Thymus (tissue), 11 donors: ENCODE data around the gene ADAMTS12. TPM values are rescaled to one million over a fixed set of nuclear protein-coding genes. Genes with fewer than 3 reads are reported as not detected.

Experiments used
- DNase-seq, 9 donors: peaks; one replicate each; pipeline ENCODE4 v3.0.0-alpha.2; 2013; ENCODE audit warnings: low spot score in 9 of 9, low read depth in 6 of 9, missing footprints in 1 of 9
- H3K27ac ChIP-seq, 2 donors: one replicate each; pipeline ENCODE4 v1.5.1; 2013; ENCODE audit warnings: control low read depth in 1 of 2, low read depth in 1 of 2, low read length in 1 of 2, mild to moderate bottlenecking in 1 of 2, moderate library complexity in 1 of 2
- H3K27me3 ChIP-seq, 2 donors: one replicate each; pipeline ENCODE4 v1.5.1; 2013; ENCODE audit warnings: low read length in 1 of 2; ENCODE audit not compliant: control insufficient read depth in 2 of 2, insufficient read depth in 1 of 2
- H3K36me3 ChIP-seq, 2 donors: one replicate each; pipeline ENCODE4 v1.5.1; 2013; ENCODE audit warnings: low read length in 1 of 2, mild to moderate bottlenecking in 1 of 2, moderate library complexity in 1 of 2; ENCODE audit not compliant: control insufficient read depth in 2 of 2, insufficient read depth in 2 of 2
- H3K4me1 ChIP-seq, 2 donors: one replicate each; pipeline ENCODE4 v1.5.1; 2013; ENCODE audit warnings: low read length in 2 of 2; ENCODE audit not compliant: control insufficient read depth in 2 of 2, insufficient read depth in 2 of 2
- H3K4me3 ChIP-seq, 2 donors: one replicate each; pipeline ENCODE4 v1.5.1; 2013; ENCODE audit warnings: low read length in 2 of 2, control low read depth in 1 of 2, mild to moderate bottlenecking in 1 of 2
- H3K9me3 ChIP-seq, 2 donors: one replicate each; pipeline ENCODE4 v1.5.1; 2013; ENCODE audit warnings: low read length in 1 of 2, mild to moderate bottlenecking in 1 of 2; ENCODE audit not compliant: control insufficient read depth in 2 of 2, insufficient read depth in 1 of 2
- WGBS: extraction: QIAGEN DNeasy Blood & Tissue Kit; methylation state at CpG from one replicate; pipeline ENCODE4 v1.1.7; 2013; 5-methylcytosine and 5-hydroxymethylcytosine counted together
- polyA plus RNA-seq: library from polyadenylated mRNA; stranded (reverse); fragments of 200-250 nt; gene quantifications from one replicate; pipeline ENCODE4 v1.2.3, GENCODE V29; 2013
- total RNA-seq: library from RNA; stranded (reverse); fragments of 120-200 nt; gene quantifications from one replicate; pipeline ENCODE4 v1.2.4, GENCODE V29; 2013
- donor health status: healthy.

The ADAMTS12 gene
- total and polyA plus RNA-seq, 2 donors: 0.18 to 1.6 TPM

DNA sequence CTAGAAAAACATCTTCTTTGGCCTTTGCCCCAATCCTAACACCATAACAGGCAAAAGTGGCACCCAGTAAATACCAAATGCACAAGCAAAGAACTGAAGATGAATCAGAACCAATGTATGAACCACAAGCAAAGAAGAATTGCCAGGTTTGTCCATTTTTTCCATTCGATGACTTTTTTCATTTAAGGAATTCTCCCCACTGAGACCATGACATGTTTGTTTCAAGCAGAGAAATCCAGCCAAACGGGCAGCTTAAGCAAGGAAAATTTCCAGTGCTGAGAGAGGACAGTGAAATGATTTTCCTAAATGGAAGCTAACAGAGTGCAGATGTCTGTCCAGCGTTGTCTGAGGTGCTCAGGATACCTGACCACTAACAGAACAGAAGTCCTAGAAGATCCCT lies 203.7 kb downstream of the ADAMTS12 start:
- 88% methylated on average over 3 of the region's 3 CpGs for WGBS
- H3K4me3 ChIP-seq: no peak overlapping the region

GRCh38 chr5:33685873-33686755 lies 205.7 kb downstream of the ADAMTS12 start:
- Histone ChIP-seq H3K27ac (no peak overlapping the region), H3K4me1 (no peaks in the 10 kb centered on the region), H3K36me3 (no peaks in the 10 kb centered on the region), H3K9me3 (no peaks in the 10 kb centered on the region), H3K4me3 (no peak overlapping the region), H3K27me3 (no peaks in the 10 kb centered on the region)
- WGBS: 77% methylated on average over 11 of the region's 11 CpGs
- DNase-seq: no peak

More for the DNA sequence above, 203.7 kb downstream of the ADAMTS12 start:
- Histone ChIP-seq H3K27me3 (no peaks in the 10 kb centered on the region), H3K36me3 (no peaks in the 10 kb centered on the region), H3K27ac (no peak overlapping the region), H3K9me3 (no peaks in the 10 kb centered on the region), H3K4me1 (no peaks in the 10 kb centered on the region)
- no peak for DNase-seq

DNA sequence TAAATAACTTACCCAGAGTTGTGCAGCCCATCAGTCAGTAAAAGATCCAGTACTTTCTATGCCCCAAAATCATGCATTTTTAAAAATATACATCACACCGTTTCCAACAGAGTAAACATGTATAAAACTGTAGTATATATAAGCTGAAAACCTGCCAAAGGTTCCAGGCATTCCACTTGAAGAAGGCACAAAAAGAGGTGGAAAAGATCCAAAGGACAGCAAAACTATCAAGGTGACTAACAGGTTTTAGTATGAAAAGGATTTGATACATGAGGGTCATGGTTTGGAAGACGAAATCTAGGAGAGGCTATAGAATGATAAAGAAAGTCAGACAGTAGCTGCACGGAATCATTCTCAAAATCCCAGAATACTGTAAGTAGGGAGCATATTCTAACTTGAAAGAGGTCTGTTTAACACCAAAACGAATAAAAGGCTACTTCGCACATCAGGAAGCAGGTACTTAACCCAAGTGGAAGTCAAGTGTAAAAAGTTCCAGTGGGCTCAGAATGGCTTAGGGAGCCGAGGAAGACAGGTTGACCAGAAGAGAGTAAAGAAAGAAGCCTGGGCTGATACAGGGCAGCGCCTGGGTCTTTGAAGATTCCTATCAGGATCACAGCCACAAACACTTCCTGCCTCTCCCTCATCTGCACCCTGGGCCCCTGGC lies 207.2 kb downstream of the ADAMTS12 start:
- Histone ChIP-seq H3K27me3 (no peaks in the 10 kb centered on the region), H3K27ac (no peak overlapping the region), H3K4me3 (no peak overlapping the region), H3K9me3 (no peaks in the 10 kb centered on the region), H3K4me1 (no peaks in the 10 kb centered on the region), H3K36me3 (no peaks in the 10 kb centered on the region)
- DNase-seq: no peak
- 39% methylated on average over 7 of the region's 7 CpGs for WGBS

DNA sequence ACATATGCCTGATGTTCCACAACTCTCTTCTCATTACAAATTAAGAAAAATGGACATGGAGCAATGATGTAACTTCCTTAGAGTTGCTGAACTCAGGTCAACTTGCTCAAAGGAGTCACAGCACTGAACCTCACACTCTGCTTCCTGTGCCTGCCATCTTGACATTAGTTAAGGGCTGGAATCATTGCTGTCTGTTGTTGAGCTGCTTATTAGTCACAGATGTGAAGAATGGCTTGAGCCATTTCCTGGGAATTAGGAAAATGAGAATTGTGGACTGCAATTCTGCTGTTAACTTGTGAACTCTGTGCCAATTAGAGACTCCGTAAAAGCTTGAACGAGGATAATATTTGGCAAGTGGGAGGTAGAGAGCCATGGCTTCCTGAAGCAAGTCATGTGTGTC lies 212.0 kb downstream of the ADAMTS12 start:
- 94% methylated on average over 2 of the region's 2 CpGs for WGBS
- H3K4me3 ChIP-seq: no peak overlapping the region
- no peaks in the 10 kb centered on the region for H3K36me3 ChIP-seq
- H3K9me3 ChIP-seq: no peaks in the 10 kb centered on the region
- no peak overlapping the region for H3K27ac ChIP-seq
- no peaks in the 10 kb centered on the region for H3K27me3 ChIP-seq
- H3K4me1 ChIP-seq: no peaks in the 10 kb centered on the region
- DNase-seq: no peak

DNA sequence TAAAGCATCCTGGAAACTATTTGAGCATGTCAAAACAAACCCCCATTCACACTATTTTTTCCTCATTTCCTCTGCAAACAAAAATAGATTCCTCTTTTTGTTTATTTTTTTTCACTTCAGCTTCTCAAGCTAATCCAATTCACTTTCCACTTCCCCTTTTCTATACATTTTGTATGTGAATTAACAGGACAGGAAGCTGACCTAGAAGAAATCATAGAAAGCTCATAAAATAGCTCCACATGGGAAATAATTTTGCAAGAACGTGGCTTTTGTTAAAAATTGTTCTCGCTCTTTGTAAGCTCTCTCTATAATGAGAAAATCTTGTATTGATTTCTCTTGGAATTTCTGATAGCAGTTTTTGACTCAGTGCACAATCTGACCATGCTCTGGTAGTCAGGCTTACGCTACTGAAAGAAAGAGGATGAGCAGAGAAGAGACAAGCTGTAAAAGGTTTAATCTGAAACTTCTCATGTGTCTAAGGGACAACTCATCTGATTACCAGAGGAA lies 215.8 kb downstream of the ADAMTS12 start:
- Histone ChIP-seq H3K27ac (no peak overlapping the region), H3K9me3 (no peaks in the 10 kb centered on the region), H3K4me3 (no peak overlapping the region), H3K4me1 (no peaks in the 10 kb centered on the region), H3K27me3 (no peaks in the 10 kb centered on the region), H3K36me3 (no peaks in the 10 kb centered on the region)
- 37% methylated on average over 3 of the region's 3 CpGs for WGBS
- no peak for DNase-seq

DNA sequence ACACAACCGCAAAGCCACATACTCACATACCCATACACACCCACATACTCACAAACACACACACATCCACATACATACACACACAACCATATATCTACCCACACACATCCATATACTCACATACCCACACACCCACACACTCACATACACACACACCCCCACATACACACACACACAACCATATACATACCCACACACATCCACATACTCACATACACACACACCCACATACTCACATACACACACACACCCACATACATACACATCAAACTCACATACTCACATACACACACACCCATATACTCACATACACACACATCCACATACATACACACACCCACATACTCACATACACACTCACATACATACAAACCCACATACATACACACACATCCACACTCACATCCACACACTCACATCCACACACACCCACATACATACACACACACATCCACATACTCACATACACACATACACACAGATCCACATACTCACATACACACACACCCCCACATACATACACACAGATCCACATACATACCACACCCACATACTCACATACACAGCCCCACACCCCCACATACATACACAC lies 220.0 kb downstream of the ADAMTS12 start:
- Histone ChIP-seq H3K9me3 (no peaks in the 10 kb centered on the region), H3K4me3 (no peak overlapping the region), H3K27ac (no peak overlapping the region), H3K36me3 (no peaks in the 10 kb centered on the region), H3K4me1 (no peaks in the 10 kb centered on the region), H3K27me3 (no peaks in the 10 kb centered on the region)
- WGBS: 98% methylated on average over 1 of the region's 1 CpG
- no peak for DNase-seq

GRCh38 chr5:33662722-33663427 lies 228.9 kb downstream of the ADAMTS12 start:
- H3K27ac ChIP-seq: no peak overlapping the region
- no peaks in the 10 kb centered on the region for H3K9me3 ChIP-seq
- H3K36me3 ChIP-seq: no peaks in the 10 kb centered on the region
- DNase-seq: no peak
- H3K27me3 ChIP-seq: no peaks in the 10 kb centered on the region
- H3K4me1 ChIP-seq: no peaks in the 10 kb centered on the region
- 91% methylated on average over 8 of the region's 8 CpGs for WGBS
- H3K4me3 ChIP-seq: no peak overlapping the region

DNA sequence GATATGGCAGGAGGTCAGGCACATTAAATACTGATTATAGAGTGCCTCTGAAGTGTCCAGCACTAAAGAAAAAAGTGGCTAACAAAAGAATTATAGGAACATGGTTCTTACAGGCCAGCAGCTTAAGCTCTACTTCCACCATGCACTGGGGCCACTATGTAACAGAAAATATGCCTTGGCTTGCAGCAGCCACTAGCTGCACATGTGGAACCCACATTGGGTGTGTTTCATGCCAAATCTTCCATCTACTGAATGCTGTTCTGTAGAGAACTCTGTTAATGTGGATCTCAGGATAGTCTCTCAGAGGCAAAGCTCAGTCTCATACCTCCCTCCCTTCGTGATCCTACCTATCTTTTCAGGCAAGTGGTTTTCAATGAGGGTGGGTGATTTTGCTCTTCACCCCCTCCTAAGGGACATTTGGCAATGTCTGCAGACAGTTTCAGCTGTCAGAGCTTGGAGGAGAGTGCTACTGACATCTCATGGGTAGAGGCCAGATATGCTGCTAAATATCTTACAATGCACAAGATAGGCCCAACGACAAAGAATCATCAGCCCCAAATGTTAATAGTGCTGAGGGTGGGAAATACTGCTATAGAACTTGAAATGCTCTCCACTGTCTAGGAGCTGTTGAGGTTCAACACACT lies 232.1 kb downstream of the ADAMTS12 start:
- Histone ChIP-seq H3K9me3 (no peaks in the 10 kb centered on the region), H3K4me3 (no peak overlapping the region), H3K27me3 (no peaks in the 10 kb centered on the region), H3K4me1 (no peaks in the 10 kb centered on the region), H3K36me3 (no peaks in the 10 kb centered on the region), H3K27ac (no peak overlapping the region)
- WGBS: 92% methylated on average over 2 of the region's 2 CpGs
- no peak for DNase-seq
